ENCODE data around the gene IL27RA.

DNA sequence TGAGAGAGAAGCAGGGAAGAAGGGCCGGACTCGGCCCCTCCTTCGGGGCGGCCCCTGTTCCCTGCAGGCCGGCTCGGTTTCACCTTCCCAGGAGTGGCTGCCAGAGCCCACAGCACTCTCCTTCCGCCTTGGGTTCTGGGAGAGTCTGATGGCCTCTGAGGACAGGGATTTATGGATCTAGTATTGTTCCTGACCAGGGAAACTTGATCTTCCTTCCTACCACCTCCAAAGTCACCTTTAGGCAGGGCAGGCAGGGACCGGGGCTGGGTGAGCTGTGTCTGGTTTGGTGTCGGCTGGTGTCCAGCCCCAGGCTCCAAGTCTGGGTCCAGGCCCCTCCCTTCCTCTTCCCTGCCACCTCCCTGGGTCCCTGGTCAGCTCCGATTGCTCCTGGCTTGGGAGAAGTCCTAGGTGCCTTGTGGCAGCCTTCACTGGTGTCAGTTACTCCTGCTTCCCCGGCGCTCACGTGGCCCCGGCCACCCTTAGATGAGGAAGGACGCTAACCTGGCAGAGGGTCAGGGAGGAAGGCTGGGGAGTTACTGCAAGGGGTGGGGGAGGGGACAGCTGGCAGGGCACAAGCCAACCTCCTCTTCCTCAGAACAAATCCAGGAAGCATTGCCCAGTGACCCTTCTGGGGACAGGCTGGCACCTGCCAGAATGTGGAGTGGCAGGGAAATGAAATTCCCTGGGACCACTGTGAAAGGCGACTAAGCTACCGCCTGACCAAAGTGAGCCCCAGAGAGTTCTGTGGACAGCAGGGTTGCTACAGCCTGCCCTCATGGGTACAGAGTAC, 44.3 kb upstream of the IL27RA start:
- TF ChIP-seq SIN3A (IDR thresholded peaks at IDR 0.05; ENCODE audit: borderline replicate concordance, insufficient read depth, low read length) (no peak), POLR2AphosphoS5 (IDR thresholded peaks at IDR 0.05; ENCODE audit: low read depth, low read length) (no peak), FOXP2 (optimal IDR thresholded peaks at IDR 0.05; ENCODE audit: borderline replicate concordance, extremely low read depth, extremely low read length, insufficient read depth) (no peak), TAF1 (IDR thresholded peaks at IDR 0.05; ENCODE audit: borderline replicate concordance, insufficient read depth, low read length) (no peak)

All from PFSK-1 (cell line).